ENCODE data around the gene KCNQ1. TPM values are rescaled to one million over a fixed set of nuclear protein-coding genes. Genes with fewer than 3 reads are reported as not detected.

Gene KCNQ1
- total RNA-seq, 1 experiment from 2014 or later, result 10.7 TPM

DNA sequence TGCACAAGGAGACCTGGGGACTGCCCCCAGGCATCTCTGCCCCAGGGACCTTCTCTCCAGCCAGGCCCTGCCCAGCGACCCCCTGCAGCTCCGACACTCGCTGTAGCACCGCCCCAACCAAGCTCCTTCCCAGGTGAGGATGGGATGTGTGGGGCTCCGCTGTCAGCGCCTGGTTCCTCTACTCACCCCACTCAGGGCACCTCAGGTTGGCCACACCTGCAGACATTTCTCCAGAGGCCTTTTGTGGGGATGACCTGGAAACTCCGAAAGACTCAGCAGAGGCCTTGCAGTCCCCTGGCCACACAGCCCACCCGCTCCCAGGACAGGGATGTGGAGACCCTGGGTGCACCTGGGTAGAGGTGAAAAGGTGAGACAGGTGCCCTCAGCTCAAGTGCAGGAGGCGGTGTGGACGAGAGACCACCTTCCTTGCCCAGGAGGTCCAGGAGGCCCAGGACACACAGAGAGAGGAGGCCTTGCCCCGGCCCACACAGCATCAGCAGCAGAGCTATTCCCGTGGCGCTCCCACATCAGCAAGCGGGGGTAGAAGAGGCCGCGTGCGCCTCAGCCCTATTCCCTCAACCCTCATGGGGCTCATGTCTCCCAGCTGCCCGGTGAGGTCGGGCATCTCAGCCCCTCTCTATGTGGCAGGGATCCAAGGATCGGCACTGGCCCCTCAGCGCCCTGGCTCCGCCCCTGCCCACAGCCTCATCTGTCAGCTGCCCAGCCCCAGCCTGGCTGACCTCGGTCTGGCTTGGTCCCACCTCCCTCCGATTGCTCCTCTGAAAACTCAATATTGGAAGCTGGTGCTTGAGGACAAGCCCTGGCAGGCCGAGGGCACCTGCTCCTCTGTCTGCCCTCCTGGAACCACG, 21.4 kb upstream of the KCNQ1 start:
- intact Hi-C loops (cut with micrococcal nuclease), result no loop called here
- DNase-seq (ENCODE audit: low read depth, low spot score) (no peak), ATAC-seq (no peak)
- Histone ChIP-seq H3K9ac (ENCODE audit: low read length) (no peak overlapping the region), H3K4me1 (ENCODE audit: control insufficient read depth in 1 of 2, insufficient read depth in 2 of 2, low read length in 2 of 2) (peaks cover 0 to 13% of the 10 kb centered on the region in 2 experiments; a peak in 2 of 4 replicates), H3K4me3 (replicated peaks in 1 of 2; ENCODE audit: low read depth in 1 of 2, low read length in 2 of 2) (no peak overlapping the region), H4K20me1 (ENCODE audit: insufficient read depth) (no peaks in the 10 kb centered on the region), H3K79me2 (ENCODE audit: insufficient read depth, low read length) (no peaks in the 10 kb centered on the region), H3K27ac (ENCODE audit: low read depth, low read length) (no peak overlapping the region), H2AFZ (ENCODE audit: low read depth, low read length, poor library complexity, severe bottlenecking) (no peak overlapping the region), H3K9me3 (ENCODE audit: control insufficient read depth in 1 of 2, insufficient read depth in 1 of 2, low read depth in 1 of 2, low read length in 2 of 2) (no peaks in the 10 kb centered on the region), H3K9me2 (ENCODE audit: insufficient read depth) (no peaks in the 10 kb centered on the region), H3K4me2 (ENCODE audit: low read length) (no peak overlapping the region), H3K27me3 (ENCODE audit: insufficient read depth, low read length) (no peaks in the 10 kb centered on the region), H3K36me3 (ENCODE audit: control insufficient read depth in 1 of 2, insufficient read depth in 2 of 2, low read length in 2 of 2) (no peaks in the 10 kb centered on the region)
- ChIA-PET POLR2A (no interaction called here), CTCF (no interaction called here), RAD21 (ENCODE audit: low non-redundant PET in 1 of 2, low total read pairs in 2 of 2, uncharacterized antibody in 2 of 2, unreplicated experiment in 2 of 2) (no interaction called here)
- no peak for TF ChIP-seq YY1 (IDR thresholded peaks at IDR 0.05; ENCODE audit: extremely low read depth, insufficient replicate concordance, low read depth, low read length)
- TF ChIP-seq ZFX (IDR thresholded peaks at IDR 0.05), result no peak
- TF ChIP-seq ELF1 (IDR thresholded peaks at IDR 0.05; ENCODE audit: borderline replicate concordance, low read depth), result no peak
- no peak for TF ChIP-seq SP1 (IDR thresholded peaks at IDR 0.05; ENCODE audit: low read depth)
- no peak for TF ChIP-seq CEBPB (IDR thresholded peaks at IDR 0.05; ENCODE audit: low read depth)
- no peak for TF ChIP-seq SIN3A (IDR thresholded peaks at IDR 0.05; ENCODE audit: low read depth)
- TF ChIP-seq SRF (IDR thresholded peaks at IDR 0.05; ENCODE audit: low read depth), result no peak
- no peak for TF ChIP-seq FOSL1 (IDR thresholded peaks at IDR 0.05; ENCODE audit: low read depth)
- TF ChIP-seq POLR2AphosphoS5 (IDR thresholded peaks at IDR 0.05; ENCODE audit: low read depth, low read length), result no peak
- TF ChIP-seq, protein P1, sequence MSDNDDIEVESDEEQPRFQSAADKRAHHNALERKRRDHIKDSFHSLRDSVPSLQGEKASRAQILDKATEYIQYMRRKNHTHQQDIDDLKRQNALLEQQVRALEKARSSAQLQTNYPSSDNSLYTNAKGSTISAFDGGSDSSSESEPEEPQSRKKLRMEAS (IDR thresholded peaks at IDR 0.05), result no peak
- TF ChIP-seq, protein P2, sequence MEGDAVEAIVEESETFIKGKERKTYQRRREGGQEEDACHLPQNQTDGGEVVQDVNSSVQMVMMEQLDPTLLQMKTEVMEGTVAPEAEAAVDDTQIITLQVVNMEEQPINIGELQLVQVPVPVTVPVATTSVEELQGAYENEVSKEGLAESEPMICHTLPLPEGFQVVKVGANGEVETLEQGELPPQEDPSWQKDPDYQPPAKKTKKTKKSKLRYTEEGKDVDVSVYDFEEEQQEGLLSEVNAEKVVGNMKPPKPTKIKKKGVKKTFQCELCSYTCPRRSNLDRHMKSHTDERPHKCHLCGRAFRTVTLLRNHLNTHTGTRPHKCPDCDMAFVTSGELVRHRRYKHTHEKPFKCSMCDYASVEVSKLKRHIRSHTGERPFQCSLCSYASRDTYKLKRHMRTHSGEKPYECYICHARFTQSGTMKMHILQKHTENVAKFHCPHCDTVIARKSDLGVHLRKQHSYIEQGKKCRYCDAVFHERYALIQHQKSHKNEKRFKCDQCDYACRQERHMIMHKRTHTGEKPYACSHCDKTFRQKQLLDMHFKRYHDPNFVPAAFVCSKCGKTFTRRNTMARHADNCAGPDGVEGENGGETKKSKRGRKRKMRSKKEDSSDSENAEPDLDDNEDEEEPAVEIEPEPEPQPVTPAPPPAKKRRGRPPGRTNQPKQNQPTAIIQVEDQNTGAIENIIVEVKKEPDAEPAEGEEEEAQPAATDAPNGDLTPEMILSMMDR (IDR thresholded peaks at IDR 0.05 in 2 of 3, conservative IDR thresholded peaks at IDR 0.05 in 1 of 3; ENCODE audit: borderline replicate concordance in 1 of 3, insufficient read depth in 1 of 3, low read depth in 2 of 3, low read length in 2 of 3), result no peak
- no peak for TF ChIP-seq TCF7L2 (IDR thresholded peaks at IDR 0.05; ENCODE audit: borderline replicate concordance, extremely low read depth, insufficient read depth, insufficient read length)
- no peak for TF ChIP-seq EZH2phosphoT487 (IDR thresholded peaks at IDR 0.05; ENCODE audit: borderline replicate concordance)
- TF ChIP-seq, protein P3, sequence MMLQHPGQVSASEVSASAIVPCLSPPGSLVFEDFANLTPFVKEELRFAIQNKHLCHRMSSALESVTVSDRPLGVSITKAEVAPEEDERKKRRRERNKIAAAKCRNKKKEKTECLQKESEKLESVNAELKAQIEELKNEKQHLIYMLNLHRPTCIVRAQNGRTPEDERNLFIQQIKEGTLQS (IDR thresholded peaks at IDR 0.05), result no peak
- no peak for TF ChIP-seq ZNF274 (IDR thresholded peaks at IDR 0.05; ENCODE audit: low read depth, low read length)
- TF ChIP-seq EZH2 (IDR thresholded peaks at IDR 0.05), result no peak
- TF ChIP-seq, protein P4, sequence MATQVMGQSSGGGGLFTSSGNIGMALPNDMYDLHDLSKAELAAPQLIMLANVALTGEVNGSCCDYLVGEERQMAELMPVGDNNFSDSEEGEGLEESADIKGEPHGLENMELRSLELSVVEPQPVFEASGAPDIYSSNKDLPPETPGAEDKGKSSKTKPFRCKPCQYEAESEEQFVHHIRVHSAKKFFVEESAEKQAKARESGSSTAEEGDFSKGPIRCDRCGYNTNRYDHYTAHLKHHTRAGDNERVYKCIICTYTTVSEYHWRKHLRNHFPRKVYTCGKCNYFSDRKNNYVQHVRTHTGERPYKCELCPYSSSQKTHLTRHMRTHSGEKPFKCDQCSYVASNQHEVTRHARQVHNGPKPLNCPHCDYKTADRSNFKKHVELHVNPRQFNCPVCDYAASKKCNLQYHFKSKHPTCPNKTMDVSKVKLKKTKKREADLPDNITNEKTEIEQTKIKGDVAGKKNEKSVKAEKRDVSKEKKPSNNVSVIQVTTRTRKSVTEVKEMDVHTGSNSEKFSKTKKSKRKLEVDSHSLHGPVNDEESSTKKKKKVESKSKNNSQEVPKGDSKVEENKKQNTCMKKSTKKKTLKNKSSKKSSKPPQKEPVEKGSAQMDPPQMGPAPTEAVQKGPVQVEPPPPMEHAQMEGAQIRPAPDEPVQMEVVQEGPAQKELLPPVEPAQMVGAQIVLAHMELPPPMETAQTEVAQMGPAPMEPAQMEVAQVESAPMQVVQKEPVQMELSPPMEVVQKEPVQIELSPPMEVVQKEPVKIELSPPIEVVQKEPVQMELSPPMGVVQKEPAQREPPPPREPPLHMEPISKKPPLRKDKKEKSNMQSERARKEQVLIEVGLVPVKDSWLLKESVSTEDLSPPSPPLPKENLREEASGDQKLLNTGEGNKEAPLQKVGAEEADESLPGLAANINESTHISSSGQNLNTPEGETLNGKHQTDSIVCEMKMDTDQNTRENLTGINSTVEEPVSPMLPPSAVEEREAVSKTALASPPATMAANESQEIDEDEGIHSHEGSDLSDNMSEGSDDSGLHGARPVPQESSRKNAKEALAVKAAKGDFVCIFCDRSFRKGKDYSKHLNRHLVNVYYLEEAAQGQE (IDR thresholded peaks at IDR 0.05; ENCODE audit: low read depth), result no peak
- BruUV-seq (replicated peaks), result no TSS peak
